Activated CD4-positive, alpha-beta T cell treated with anti-CD3 and anti-CD28 coated beads, Interleukin-10, Interleukin-2, amounts not matched to agents 100 ng/mL and 50 ng/mL, durations not matched to agents 16 hours and 8 hours (primary cell): ENCODE results near the gene TMEM117.
"Not testable (repeated sequence)": the region's sequence is repeated elsewhere in the genome, so short reads cannot be mapped to it uniquely, and the experiment has no call there.

ENCODE experiments used
- DNase-seq: peaks from one replicate; pipeline ENCODE4 v3.0.0-alpha.2; 2020

TMEM117 gene

GRCh38 chr12:44029194-44029593 lies 193.3 kb downstream of the TMEM117 start:
- no peak for DNase-seq

- no peak for DNase-seq
These were observed 195.7 kb downstream of the TMEM117 start for GRCh38 chr12:44031472-44032185.

- DNase-seq: no peak
These were observed 199.0 kb downstream of the TMEM117 start for GRCh38 chr12:44034906-44035305.

GRCh38 chr12:44036875-44037443 lies 201.1 kb downstream of the TMEM117 start:
- no peak for DNase-seq

- DNase-seq: no peak
These were observed 202.5 kb downstream of the TMEM117 start for GRCh38 chr12:44038411-44038810.

GRCh38 chr12:44044491-44044890 lies 208.6 kb downstream of the TMEM117 start:
- DNase-seq: not testable (repeated sequence)

GRCh38 chr12:44046732-44047417 lies 211.0 kb downstream of the TMEM117 start:
- DNase-seq: no peak

GRCh38 chr12:44052554-44052953 lies 216.7 kb downstream of the TMEM117 start:
- DNase-seq: no peak

- no peak for DNase-seq
These were observed 217.8 kb downstream of the TMEM117 start for GRCh38 chr12:44053549-44054127.

GRCh38 chr12:44054281-44054680 lies 218.4 kb downstream of the TMEM117 start:
- no peak for DNase-seq

GRCh38 chr12:44058366-44058765 lies 222.5 kb downstream of the TMEM117 start:
- DNase-seq: no peak

- no peak for DNase-seq
These were observed 223.6 kb downstream of the TMEM117 start for GRCh38 chr12:44059476-44059875.

GRCh38 chr12:44063671-44064070 lies 227.8 kb downstream of the TMEM117 start:
- DNase-seq: no peak

GRCh38 chr12:44076871-44077270 lies 241.0 kb downstream of the TMEM117 start:
- no peak for DNase-seq

GRCh38 chr12:44077294-44077693 lies 241.4 kb downstream of the TMEM117 start:
- no peak for DNase-seq

- DNase-seq: no peak
These were observed 242.4 kb downstream of the TMEM117 start for GRCh38 chr12:44078273-44078672.

- no peak for DNase-seq
These were observed 252.8 kb downstream of the TMEM117 start for GRCh38 chr12:44088647-44089046.

GRCh38 chr12:44091948-44092606 lies 256.2 kb downstream of the TMEM117 start:
- DNase-seq: no peak

- no peak for DNase-seq
These were observed 262.9 kb downstream of the TMEM117 start for GRCh38 chr12:44098786-44099185.

GRCh38 chr12:44099486-44099885 lies 263.6 kb downstream of the TMEM117 start:
- no peak for DNase-seq

GRCh38 chr12:44100264-44100663 lies 264.4 kb downstream of the TMEM117 start:
- no peak for DNase-seq

GRCh38 chr12:44101475-44101874 lies 265.6 kb downstream of the TMEM117 start:
- DNase-seq: no peak

- no peak for DNase-seq
These were observed 279.0 kb downstream of the TMEM117 start for GRCh38 chr12:44114906-44115305.
